ENCODE data around the gene SERTM1.

Gene SERTM1

DNA sequence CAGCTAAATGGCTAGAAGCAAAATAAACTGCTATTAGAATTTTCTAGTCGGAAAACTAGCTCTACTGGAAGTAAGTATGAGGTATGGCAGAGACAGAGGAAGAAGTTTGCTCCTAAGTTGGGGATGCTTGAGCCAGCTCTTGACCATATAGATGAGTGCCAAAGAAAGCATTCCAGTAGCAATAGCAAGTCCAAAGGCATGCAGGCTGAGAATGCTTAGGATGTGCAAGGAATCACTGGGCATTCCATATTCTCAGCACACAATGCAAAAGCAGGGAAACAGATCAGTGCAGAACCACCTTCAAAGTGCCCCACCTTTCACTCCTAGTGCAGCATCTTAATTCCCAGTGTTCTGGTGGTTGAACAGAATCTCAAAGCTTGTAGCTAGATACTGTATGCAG is 32.9 kb downstream of the SERTM1 start:
- H3K4me3 ChIP-seq (ENCODE audit: low read length) = no peak overlapping the region
- no peak for DNase-seq (ENCODE audit: low read depth, low spot score)

DNA sequence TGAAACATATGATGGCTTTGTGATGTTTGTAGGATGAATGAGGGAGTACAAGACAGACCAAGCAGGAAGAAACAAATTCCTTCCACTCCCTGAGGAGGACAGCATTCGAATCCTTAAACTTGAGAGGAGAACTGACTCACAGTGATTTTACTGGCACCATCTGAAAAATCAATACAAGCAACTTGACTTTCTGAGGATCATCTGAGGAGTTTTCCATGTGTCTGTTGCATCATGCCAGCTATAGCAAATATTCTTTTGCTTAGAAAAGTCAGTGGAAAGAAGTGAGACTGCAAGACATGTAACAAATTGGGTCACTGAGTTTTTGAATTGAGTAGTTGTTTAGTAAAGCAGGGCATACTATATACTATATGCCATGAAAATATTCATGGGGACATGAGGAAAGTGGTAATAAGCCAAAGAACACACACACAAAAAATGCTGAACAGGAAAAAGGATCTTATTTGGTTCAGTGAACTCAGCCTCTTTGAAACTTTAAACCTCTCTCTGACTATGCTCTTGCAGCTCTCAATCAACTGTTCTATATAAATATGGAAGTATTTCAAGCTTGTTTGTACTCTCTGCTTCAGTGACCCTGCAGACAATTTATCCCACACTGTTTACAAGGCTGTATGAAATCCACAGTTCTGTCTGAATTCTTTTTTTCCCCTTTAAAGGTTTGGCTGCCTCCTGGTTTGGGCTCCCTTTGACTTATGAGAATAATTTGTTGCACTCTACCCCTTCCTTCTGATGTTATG is 35.5 kb downstream of the SERTM1 start:
- DNase-seq (ENCODE audit: low read depth, low spot score) = no peak
- H3K4me3 ChIP-seq (ENCODE audit: low read length) = no peak overlapping the region

DNA sequence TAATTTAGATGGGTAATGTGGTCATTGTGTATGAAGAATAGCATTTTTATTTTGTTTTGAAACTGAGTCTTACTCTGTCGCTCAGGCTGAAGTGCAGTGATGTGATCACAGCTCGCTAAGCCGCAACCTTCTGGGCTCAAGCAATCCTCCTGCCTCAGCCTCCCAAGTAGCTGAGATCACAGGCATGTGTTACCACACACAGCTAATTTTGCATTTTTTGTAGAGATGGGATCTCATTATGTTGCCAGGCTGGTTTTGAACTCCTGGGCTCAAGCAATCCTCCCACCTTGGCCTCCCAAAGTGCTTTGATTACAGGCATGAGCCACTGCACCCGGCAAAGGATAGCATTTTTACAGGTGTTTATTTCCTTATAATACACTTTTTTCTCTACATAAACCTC is 36.6 kb downstream of the SERTM1 start:
- no peak for DNase-seq (ENCODE audit: low read depth, low spot score)
- H3K4me3 ChIP-seq (ENCODE audit: low read length) = no peak overlapping the region

DNA sequence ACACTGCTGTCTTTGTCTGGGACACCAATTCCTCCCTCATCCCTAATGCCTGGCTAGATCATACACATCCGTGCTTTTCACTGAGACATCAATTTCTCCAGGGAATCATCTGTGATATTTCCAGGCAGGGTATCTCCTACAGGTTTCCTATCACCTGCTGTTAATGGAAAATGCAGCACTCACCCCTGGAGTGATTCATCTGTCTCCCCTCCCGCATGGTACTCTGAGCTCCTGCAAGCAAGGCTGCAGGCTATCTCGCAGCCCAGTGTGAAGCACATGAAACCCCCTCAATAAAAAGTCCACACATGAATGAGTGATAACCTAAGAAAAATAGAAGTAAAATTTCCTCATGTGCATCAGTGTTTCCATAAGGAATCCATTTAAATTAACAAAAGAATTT is 38.5 kb downstream of the SERTM1 start:
- no peak overlapping the region for H3K4me3 ChIP-seq (ENCODE audit: low read length)
- DNase-seq (ENCODE audit: low read depth, low spot score) = no peak

DNA sequence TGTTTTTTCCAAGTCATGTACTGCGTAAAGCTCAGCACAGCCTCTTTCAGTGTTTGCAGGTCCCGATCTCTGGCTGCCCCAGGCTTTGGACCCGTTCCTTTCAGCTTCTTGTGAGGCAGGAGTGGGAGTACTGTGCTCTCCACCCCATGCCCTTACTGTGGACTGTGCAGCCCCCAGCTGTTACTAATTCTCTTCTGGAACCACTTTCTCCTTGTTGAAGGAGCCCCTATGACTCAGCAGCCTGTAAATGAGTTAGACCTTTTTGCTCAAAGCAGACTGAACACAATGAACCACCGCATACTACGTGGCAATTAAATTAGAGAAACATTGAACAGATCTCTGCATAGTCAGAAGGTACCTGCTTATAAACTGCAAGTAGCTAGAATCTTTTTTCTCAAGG is 39.0 kb downstream of the SERTM1 start:
- DNase-seq (ENCODE audit: low read depth, low spot score) = no peak
- no peak overlapping the region for H3K4me3 ChIP-seq (ENCODE audit: low read length)

DNA sequence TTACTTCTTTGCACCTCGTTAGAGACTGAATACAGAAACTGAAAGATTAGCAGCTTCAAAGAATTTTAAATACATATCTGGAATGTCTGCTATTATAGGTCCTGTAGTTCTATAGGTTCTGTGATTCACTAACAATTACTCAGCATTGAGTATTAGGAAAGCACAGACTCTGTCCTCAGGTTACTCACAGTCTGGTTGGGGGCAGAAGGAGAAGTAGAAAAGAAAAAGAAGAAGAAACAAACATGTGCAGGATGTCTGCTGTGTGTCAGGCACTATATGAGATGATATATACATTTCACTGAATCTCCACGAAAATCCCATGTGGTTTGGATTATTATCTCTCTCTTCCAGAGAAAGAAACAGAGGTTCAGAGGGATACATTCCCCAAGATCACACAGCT is 40.1 kb downstream of the SERTM1 start:
- H3K4me3 ChIP-seq (ENCODE audit: low read length) = no peak overlapping the region
- DNase-seq (ENCODE audit: low read depth, low spot score) = no peak

DNA sequence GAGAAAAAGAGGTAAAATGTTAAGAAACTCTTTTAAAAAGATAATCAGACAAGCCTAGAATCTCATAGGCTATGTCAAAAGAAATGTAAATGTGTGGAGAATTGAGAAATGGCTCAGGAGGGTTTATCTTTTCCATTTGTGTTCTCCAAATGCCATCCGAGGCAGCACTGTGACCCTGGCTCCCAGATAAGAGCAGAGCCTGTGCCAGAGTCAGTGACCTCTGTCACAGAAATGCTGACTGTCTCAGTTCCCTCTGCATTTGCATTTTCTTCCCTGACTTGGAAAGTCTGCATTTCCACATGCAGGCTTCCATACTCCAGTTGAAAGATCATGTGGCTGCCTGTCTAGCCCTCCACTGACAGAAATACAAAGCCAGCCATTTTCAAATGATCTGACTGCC is 42.0 kb downstream of the SERTM1 start:
- no peak overlapping the region for H3K4me3 ChIP-seq (ENCODE audit: low read length)

DNA sequence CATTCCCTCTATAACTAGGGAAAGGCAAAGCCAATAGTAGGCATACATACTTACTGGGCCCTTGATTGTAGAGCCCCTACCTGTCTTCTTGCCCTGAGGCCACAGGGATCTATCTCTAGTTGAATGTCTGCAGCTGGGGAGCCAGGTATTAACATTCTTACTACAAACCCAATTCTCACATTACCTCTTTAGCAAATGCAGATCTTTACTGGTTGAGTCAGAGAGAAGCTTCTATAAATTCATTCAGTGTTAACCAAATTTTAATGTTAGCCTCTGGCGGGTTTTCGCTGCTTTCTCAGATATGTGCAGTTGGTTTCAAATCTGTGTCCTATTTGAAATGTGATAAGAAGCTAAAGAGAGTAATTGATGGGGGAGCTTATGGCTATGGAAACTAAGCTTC is 43.2 kb downstream of the SERTM1 start:
- no peak overlapping the region for H3K4me3 ChIP-seq (ENCODE audit: low read length)
- no peak for DNase-seq (ENCODE audit: low read depth, low spot score)

More for the DNA sequence above, 42.0 kb downstream of the SERTM1 start:
- no peak for DNase-seq (ENCODE audit: low read depth, low spot score)

DNA sequence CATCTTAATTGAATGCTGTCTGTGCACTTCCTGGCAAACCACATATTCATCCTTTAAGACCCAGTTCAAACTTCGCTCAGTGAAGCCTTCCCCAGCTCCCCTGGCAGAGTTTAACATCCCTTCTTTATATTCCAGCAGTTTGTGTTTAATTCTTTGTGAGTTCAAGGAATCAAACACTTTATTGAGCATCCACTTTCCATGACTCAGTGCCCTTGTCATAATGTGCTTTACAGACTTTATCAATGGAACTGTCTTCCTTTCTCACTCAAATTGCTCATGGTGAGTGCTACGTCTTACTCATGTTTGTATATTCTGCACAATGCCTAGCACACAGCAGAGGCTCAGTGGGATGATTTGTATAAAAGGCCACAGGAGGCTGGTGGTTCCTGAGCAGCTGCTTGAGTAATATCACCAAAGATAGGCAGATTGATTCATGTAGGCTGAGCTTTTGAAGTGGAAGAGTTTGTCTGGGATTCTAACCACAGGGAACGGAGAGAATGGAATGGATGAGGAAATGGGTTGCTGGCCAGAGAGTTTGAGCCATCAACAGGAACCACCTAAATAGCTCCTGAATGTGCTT is 44.2 kb downstream of the SERTM1 start:
- DNase-seq (ENCODE audit: low read depth, low spot score) = no peak
- H3K4me3 ChIP-seq (ENCODE audit: low read length) = no peak overlapping the region

DNA sequence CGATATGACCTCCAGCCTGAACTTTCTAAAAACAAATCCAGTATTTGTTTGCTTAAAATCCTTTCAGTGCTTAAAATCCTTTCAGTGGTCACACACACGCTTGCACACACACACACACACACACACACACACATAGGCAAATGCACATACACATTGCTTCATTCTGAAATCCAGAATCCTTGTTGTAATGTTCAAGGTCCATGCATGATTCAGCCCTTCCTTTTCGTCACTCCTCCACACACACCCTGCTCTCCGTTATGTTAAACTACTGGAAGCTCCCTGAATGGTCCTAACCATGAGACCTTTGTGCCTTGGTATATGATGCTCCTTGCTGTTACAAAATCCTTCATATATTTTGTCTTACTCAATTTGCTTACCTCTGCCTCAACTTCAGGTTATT is 44.9 kb downstream of the SERTM1 start:
- no peak overlapping the region for H3K4me3 ChIP-seq (ENCODE audit: low read length)
- DNase-seq (ENCODE audit: low read depth, low spot score) = no peak

DNA sequence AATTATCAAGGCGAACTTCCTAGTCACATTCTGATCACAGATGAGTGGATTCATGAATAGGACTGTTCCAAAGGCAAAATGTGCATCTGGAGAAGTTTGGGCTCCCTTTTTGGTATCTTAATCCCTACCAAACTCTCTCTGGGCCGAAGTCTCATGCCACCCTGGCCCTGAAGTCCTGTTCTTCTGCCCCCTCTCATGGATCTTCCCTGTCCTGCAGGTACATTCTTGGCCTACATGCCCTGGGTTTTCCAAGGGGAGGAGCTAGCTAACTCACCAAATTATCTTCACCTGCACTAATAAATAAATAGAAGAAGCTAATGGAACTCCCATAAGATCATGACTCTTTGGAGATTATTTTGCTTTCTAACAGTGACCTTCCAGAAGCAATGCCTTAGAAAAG is 50.3 kb downstream of the SERTM1 start:
- H3K4me3 ChIP-seq (ENCODE audit: low read length) = no peak overlapping the region
- DNase-seq (ENCODE audit: low read depth, low spot score) = no peak

DNA sequence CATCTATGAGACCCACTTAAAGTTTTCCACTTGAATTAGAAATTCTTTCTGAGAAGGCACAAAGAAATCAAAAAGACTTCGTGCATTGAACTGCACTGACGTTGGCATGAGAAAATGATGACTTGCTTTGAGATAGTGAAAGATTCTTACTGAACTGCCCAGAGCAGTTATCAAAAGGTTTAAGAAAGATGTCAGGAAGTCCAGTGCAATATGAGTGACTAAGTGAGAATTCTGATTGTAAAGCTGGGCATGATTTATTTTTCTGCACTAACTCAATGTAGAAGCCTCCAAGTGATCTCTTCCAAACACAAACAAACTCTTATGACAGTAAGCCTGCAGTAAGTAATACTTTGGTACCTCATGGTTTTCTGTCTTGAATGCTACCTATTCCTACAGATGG is 52.1 kb downstream of the SERTM1 start:
- no peak for DNase-seq (ENCODE audit: low read depth, low spot score)
- no peak overlapping the region for H3K4me3 ChIP-seq (ENCODE audit: low read length)

DNA sequence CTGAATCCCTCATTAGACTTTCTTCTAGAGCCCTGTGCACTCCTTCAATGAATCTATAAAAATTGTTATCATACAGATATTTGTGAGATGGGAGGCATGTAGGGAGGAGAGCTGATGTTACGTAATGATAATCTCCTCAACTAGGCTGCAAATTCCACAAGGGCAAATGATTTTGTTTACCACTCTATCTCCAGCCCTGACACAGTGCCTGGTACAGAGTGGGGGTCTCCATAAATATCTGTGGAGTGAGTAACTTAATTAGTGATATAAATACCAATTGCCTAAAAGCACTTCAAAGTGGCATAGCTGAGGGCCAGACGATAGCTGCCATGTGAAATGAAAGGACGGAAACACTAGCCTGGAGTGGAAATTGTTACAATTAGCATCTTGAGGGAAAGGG is 54.2 kb downstream of the SERTM1 start:
- H3K4me3 ChIP-seq (ENCODE audit: low read length) = no peak overlapping the region
- DNase-seq (ENCODE audit: low read depth, low spot score) = no peak

DNA sequence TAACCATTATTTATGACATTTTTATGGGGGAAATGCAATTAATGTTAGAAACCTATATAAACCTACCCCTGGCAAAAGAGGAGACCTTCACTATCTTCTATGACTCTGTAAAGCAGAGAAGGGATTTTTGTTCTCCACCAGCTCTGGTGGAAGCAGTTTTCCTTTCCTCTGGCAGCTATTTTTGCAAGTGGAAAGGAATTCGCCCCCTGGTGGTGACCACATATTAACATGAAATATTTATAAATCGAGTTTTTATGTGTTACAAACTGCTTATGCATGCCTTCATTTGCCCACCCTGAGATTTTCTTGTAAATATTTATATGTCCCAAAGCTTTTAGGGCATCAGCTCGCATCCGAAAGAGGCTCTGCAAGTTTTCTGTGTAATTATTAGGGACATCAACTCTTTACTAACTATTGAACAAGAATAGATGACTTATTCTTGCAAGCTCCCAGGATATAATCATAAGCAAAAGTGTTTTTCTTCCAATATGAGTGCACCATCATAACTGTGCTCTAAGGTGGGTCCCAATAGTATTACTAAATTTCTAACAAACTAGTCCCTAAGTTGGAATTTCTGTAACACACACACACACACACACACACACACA is 62.4 kb downstream of the SERTM1 start:
- peak; percentile 42 for DNase-seq (ENCODE audit: low read depth, low spot score)

DNA sequence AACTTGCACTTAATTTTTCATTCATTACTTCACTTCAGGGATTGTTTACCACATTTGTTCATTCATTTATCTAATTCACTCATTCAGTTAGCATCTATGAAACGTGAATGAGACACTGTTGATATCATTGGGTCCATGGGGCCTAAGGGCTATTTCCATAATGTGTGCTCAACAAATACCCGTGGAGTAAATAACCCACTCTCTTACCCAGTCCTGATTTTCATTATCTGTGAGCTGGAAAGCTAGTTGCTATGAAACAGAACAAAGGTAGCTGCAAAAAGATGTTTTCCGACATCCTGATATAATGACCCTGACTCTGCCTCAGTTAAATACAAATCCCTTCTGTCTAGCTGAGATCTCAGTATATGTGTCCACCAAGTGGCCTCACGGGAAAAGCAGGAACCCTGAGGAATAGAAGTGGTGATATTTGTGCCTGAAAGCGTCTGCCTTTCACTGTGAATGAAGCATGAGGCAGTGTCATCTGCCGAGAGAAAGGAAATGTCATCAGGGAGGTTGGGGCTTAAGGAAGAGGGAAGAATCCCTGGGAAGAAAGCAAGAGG is 63.8 kb downstream of the SERTM1 start:
- DNase-seq (ENCODE audit: low read depth, low spot score) = no peak
- H3K4me3 ChIP-seq (ENCODE audit: low read length) = no peak overlapping the region

More for the DNA sequence above, 62.4 kb downstream of the SERTM1 start:
- no peak overlapping the region for H3K4me3 ChIP-seq (ENCODE audit: low read length)

DNA sequence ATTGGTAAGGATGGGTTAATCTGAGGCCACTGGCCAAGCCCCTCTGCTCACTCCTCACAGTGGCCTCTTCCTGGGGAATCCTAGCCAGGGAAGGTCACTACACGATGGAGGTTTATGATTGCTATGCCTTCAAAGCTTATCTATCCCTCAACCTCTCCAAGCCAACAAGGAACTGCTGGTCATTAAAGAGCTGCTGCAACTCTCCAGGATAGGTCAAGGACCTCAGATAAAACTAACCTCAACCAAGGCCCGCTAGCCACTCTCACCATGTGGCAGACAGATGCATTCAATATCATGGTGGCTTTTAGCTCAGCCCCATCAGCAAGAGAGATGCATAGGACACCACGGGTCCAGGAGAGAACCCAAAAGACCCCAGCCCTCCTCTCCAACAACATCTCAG is 71.6 kb downstream of the SERTM1 start:
- DNase-seq (ENCODE audit: low read depth, low spot score) = no peak

DNA sequence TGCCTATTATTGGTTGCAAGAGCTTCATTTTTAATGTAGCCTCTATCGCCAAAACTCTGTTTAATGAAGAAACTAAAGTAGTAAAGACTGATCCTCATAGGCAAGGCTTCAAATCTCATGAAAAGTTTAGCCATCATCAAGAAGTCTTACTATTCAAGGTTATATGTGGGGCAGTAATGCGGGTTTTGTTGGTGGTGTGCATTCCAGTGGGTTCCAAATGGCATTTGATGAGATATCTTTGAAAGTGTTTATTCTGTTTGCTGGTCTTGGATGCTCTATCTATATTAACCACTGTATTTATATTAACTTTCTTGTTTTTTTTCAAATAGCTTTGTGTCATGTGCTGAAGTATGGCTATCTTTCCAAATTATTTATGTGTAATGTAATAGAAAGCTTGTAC is 72.2 kb downstream of the SERTM1 start:
- DNase-seq (ENCODE audit: low read depth, low spot score) = no peak
- no peak overlapping the region for H3K4me3 ChIP-seq (ENCODE audit: low read length)

More for the DNA sequence above, 71.6 kb downstream of the SERTM1 start:
- H3K4me3 ChIP-seq (ENCODE audit: low read length) = no peak overlapping the region
